GM13976 (cell line): Measurements from ENCODE around the gene SMIM29.

Experiments
- DNase-seq: peaks from one replicate; pipeline ENCODE4 v3.0.0; 2012; ENCODE audit warnings: low spot score
- CTCF ChIP-seq: IDR thresholded peaks from 2 replicates; pipeline ENCODE4 v1.5.1; 2012; ENCODE audit warnings: borderline replicate concordance, mild to moderate bottlenecking; ENCODE audit not compliant: insufficient read depth; ENCODE audit errors: extremely low read depth, missing control alignments, control extremely low read depth
- in situ Hi-C: fragments of 300-500 bp; cut with MboI; formaldehyde crosslinking; loops from one replicate; pipeline ENCODE4 v1.12.0; 2022; ENCODE audit warnings: low sequenced_read_pairs, mixed read lengths, inconsistent platforms; ENCODE audit not compliant: unreplicated experiment

SMIM29 gene

GRCh38 chr6:34238585-34239499, 10.0 kb downstream of the SMIM29 start:
- no peak for DNase-seq
- in situ Hi-C loops = no loop called here
- TF ChIP-seq CTCF = no peak

- peak; percentile 31 for TF ChIP-seq CTCF
- DNase-seq = peak; percentile 69
- in situ Hi-C loops = no loop called here
These were observed 10.9 kb downstream of the SMIM29 start for GRCh38 chr6:34237722-34238584.

GRCh38 chr6:34237316-34237721, 11.5 kb downstream of the SMIM29 start:
- DNase-seq = peak; percentile 58
- in situ Hi-C loops = no loop called here
- no peak for TF ChIP-seq CTCF

- in situ Hi-C loops = no loop called here
- no peak for TF ChIP-seq CTCF
- DNase-seq = peak; percentile 96
These were observed 12.1 kb downstream of the SMIM29 start, which contains the start of gene HMGA1 for GRCh38 chr6:34236443-34237315. Gene HMGA1, plus strand, starts transcription at chr6:34236873. Its CDS starts 3,908 bp downstream, at chr6:34240781.

GRCh38 chr6:34236131-34236442, 12.7 kb downstream of the SMIM29 start:
- in situ Hi-C loops = no loop called here
- TF ChIP-seq CTCF = no peak
- DNase-seq = peak; percentile 57
